Spleen (tissue), 7 donors: Measurements from ENCODE around the gene CXorf51B.
"Not testable (repeated sequence)": the region's sequence is repeated elsewhere in the genome, so short reads cannot be mapped to it uniquely, and the experiment has no call there.

Experiments used
- CTCF ChIP-seq, 11 experiments: fragments of 200-600 bp in 7 of 11; fragments of 450-650 bp in 4 of 11; sonication (generic) in 4 of 11; IDR thresholded peaks in 8 of 11; conservative IDR thresholded peaks in 3 of 11; 1 replicate in 7 of 11; 2 replicates in 4 of 11; pipeline versions ENCODE4 v1.4.0 to v1.8.0; 2016 to 2021; ENCODE audit warnings: antibody characterized with exemption in 11 of 11, inconsistent platforms in 4 of 11, mild to moderate bottlenecking in 1 of 11
- POLR2A ChIP-seq, 3 donors: fragments of 450-650 bp; IDR thresholded peaks; one replicate each; pipeline ENCODE4 v1.5.1; 2017; ENCODE audit warnings: antibody characterized with exemption in 3 of 3, mild to moderate bottlenecking in 1 of 3
- POLR2AphosphoS5 ChIP-seq, 3 donors: sonication (generic); formaldehyde crosslinking; IDR thresholded peaks; one replicate each; pipeline ENCODE4 v1.5.1; 2017; ENCODE audit warnings: antibody characterized with exemption in 3 of 3
- donor health status: DM: no; HTN: no; CAD: no; lungs with moderate emphysema.
- donor health status: DM: no; HTN: no; CAD: no.
- donor health status: DM: no; HTN: no; CAD: no.

GRCh38 chrX:146809471-146809870, at the start of gene CXorf51B:
- TF ChIP-seq CTCF (IDR thresholded peaks at IDR 0.05 in 8 of 11, conservative IDR thresholded peaks at IDR 0.05 in 3 of 11); POLR2A (IDR thresholded peaks at IDR 0.05); POLR2AphosphoS5 (IDR thresholded peaks at IDR 0.05): not testable (repeated sequence)
